Lower leg skin (tissue), 3 donors: ENCODE measurements around the gene P3H3.

Experiments
- CTCF ChIP-seq, 3 donors: fragments of 450-650 bp; IDR thresholded peaks; one replicate each; pipeline ENCODE4 v1.5.1; 2016; ENCODE audit warnings: antibody characterized with exemption in 3 of 3, mild to moderate bottlenecking in 3 of 3, moderate library complexity in 2 of 3
- POLR2A ChIP-seq, 2 donors: fragments of 450-650 bp; IDR thresholded peaks; one replicate each; pipeline ENCODE4 v1.6.1; 2016 to 2017; ENCODE audit warnings: antibody characterized with exemption in 2 of 2, mild to moderate bottlenecking in 1 of 2, moderate library complexity in 1 of 2

DNA sequence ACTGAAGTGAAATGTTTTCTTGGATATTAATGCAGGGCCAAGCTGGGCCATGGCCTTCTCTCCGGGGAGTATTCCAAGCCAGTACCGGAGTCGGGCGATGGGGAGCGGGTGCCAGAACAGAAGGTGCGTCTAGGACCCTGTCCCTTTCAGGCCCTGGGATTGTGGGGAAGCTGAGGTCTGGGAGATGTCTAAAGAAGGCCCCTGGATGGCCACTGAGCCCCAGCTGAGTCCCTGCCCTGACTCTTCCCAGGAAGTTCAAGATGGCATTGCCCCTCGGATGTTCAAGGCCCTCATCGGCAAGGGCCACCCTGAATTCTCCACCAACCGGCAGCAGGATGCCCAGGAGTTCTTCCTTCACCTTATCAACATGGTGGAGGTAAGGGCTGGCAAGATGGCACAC is 31.9 kb downstream of the P3H3 start:
- TF ChIP-seq CTCF (IDR thresholded peaks at IDR 0.05) = no peak
- no peak for TF ChIP-seq POLR2A (IDR thresholded peaks at IDR 0.05)
